ENCODE data around the gene SLC3A2.

The SLC3A2 gene

GRCh38 chr11:62912268-62912667, 31.6 kb downstream of the SLC3A2 start:
- no peak for DNase-seq

GRCh38 chr11:62914416-62914815, 33.7 kb downstream of the SLC3A2 start:
- no peak for DNase-seq

GRCh38 chr11:62917906-62918502, 37.3 kb downstream of the SLC3A2 start:
- no peak for DNase-seq

DNA sequence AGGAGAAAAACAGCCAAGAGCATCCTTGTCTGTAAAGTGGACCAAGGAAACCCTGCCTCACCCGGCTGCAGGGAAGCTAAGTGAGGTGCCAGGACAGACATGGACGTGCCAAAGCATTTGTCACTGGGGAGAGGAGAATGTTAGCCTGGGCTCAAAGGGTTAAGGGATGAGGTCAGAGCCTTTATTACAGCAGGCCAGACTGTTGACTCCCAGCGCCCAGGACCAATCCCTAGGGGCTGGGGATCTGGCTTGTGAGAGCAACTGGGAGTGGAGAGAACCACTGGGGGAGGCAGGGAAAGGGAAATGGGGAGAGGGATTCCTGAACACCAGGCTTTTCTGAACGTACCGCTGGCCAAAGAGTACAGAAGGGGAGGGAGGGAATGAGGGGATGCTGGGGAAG, 37.8 kb downstream of the SLC3A2 start:
- DNase-seq: no peak

GRCh38 chr11:62919476-62919875, 38.8 kb downstream of the SLC3A2 start:
- no peak for DNase-seq

GRCh38 chr11:62919898-62920640, 39.4 kb downstream of the SLC3A2 start:
- no peak for DNase-seq

- peak; percentile 18 for DNase-seq
These were observed 40.5 kb downstream of the SLC3A2 start, which contains the start of gene CHRM1 for GRCh38 chr11:62921201-62921572. TSS of gene CHRM1 (minus strand) at chr11:62921363. CDS start at chr11:62911100, 10,263 bp downstream.

- DNase-seq: peak; percentile 53
These were observed 41.0 kb downstream of the SLC3A2 start for GRCh38 chr11:62921573-62922188.

DNA sequence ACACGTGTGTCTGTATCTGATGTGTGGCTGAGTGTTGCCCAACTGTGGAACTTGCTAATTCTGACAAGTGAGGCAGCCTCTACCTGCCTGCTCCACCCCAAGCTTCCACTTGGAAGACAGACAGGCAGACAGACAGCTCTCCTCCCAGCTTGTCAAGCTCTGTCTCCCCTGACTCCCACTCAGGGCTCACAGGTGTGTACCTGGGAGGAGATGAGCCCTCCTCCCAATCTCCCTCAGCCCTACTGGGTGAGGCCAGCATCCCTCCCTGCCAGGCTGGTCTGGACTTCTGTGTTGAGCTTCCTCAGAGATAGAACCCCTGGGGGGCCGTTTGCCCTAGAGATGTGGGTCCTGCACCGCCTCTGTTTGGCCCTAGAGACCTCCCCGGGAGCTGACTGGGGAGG, 41.5 kb downstream of the SLC3A2 start:
- no peak for DNase-seq

DNA sequence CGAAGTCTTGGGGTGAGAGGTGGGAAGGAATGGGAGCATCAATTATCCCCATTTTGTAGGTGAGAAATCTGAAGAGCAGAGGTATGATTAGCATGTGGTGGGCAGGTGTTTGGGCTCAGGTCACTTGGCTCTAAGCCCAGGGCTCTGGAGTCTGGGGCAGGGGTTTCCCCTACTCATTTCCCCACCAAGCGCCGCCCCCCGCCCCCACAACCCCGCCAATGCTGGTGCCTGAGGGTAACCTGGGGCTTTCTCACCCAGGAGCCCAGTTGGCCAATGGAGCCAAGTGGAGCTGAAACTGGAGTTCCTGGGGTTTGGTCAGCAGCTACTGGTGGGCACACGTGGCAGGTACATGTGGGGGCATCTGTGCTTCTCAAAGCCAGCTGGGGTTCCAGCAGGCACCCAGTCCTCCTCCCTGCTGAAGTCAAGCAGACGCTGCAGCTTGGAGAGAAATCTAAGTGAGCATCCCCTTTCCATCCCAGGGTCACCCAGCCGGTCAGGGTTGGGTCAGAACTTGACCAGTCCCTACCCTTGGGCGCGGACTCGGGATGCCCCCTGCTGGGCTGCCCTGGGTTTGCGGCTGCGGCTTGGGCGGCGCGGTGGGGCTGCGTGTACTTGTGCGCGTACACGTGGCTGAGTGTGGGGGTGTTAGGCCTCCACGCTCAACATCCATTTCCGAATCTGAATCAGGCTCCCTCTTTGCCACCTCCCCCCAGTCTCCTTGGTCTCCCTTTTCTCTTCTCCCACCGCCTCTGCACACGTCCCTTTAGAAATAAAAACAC, 42.1 kb downstream of the SLC3A2 start:
- DNase-seq: peak; percentile 24

- no peak for DNase-seq
These were observed 43.1 kb downstream of the SLC3A2 start for GRCh38 chr11:62923601-62924411.

DNA sequence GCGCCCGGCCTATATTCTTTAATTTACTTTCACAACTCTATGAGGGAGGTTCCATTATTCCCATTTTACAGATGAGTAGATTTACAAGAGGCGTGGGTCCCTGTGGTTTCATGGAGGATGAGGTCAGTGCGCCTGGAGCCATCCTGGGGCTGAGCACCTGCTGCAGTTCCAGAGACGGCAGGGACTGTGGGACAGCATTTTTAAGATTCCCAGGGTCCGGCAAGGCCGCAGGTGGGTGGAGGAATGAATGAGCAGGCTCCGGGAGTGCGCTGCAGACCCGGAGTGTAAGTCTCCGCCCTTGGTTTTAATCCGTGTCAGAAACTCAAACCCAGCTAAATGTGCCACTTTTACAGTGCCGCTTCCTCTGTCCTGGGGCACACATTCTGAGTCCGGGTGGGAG, 44.6 kb downstream of the SLC3A2 start:
- DNase-seq: no peak

DNA sequence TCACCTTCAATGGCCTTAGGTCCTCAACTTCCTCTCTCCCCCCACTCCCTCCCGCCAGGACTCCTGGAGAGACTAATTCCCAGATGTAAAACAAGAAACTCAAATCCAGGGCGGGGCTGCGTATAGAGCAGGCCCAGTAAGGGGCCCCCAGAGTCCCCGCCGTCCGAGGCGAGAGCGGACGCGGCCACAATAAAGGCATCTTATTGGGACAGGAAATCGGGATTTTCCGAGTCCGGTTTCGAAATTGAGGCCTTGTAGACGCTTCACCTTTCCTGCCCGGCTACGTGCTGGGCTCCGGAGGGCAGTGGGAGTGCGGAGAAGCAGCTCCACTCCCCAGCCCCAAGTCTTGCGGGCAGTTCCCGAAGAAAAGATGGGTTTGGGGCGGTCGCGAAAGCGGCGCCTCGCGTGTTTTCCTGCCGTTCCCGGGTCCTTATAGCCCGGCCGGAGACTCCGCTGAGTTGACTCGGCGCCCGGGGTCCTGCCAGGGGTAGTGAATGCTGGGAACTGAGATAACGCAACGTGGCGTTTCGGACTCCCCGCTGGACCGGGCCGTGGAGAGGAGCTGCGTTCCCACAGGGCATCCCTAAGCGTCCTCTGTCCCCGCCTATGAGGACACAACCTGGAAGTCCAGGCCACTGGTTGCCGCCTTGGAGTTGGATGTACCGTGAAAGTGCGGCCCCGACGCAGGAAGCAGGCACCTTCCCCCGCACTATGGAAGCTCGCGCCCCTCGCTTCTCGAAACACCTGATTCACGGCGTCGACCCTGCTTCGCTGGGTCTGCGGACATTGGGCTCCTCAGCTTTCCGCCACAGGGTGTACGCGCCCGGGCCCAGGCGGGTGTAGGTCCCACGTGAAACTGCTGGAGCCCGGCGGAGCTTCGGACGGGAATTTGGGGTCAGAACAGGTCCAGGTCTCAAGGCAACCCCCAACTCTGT, 45.3 kb downstream of the SLC3A2 start:
- no peak for DNase-seq

- no peak for DNase-seq
These were observed 46.2 kb downstream of the SLC3A2 start for GRCh38 chr11:62926680-62927455.

GRCh38 chr11:62928011-62928410, 47.3 kb downstream of the SLC3A2 start:
- no peak for DNase-seq

DNA sequence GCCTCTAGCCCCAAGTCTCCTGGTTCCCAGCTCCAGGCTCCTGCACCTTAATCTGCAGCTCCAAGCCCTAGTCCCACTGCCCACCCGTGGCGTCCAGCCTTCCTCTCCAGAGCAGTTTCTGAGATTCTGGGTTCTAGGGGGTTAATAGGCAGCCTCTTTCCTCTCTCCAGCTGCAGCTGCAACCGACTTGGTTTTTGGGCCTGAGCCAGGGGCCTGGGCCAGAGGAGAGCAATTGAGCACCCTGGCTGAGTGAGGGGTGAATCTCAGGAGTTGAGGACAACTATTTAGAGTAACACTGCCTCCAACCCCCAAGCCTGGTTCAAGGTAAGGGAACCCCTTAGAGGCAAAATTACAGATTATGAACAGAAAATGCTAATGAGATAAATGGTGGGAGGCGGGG, 49.5 kb downstream of the SLC3A2 start:
- DNase-seq: peak; percentile 27

DNA sequence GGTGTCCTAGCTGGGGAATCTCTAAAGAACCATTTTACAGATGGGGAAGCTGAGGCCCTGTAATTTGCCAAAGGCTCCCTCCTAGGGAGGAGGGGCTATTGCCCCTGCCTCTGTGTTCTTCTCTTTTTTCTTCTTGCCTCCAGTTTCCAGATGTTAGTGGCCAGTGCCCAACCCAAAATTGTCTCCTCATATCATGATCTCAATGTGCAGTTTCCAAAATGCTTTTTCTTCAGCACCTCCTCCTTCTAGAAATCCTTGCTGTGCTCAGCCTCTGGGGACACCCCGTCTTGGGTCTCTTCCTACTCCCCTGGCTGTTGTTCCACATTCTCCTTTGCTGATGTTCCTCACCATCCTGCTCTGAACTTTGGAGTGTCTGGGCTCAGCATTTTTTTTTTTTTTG, 50.0 kb downstream of the SLC3A2 start:
- no peak for DNase-seq

GRCh38 chr11:62931499-62932278, 51.0 kb downstream of the SLC3A2 start:
- DNase-seq: no peak

DNA sequence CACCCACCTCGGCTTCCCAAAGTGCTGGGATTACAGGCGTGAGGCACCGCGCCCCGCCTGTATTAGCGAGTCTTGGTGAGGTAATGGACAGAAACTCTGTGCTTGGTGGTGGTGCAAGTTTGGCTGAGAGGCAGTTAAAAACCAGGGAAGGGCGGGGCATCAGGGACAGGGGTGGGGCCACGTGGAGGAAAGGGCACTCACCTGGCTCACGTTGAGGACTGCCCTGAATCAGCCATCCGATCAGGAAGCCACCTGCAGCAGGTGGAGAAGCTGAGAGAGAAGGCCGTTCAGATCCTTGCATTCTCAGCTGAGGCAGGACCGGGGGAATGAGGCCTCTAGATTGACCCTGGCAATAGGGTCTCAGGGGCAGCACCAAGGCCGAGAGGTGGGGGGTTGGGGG, 52.6 kb downstream of the SLC3A2 start:
- DNase-seq: no peak
